Measurements from ENCODE around the gene APEH.

APEH gene

GRCh38 chr3:49689046-49689907, 15.1 kb downstream of the APEH start, which contains the start of the genes MST1 and RNF123 (continued):
- TF ChIP-seq AEBP2 (tag by site-specific recombination; IDR thresholded peaks at IDR 0.05; ENCODE audit: borderline replicate concordance): no peak
- TF ChIP-seq ZNF677 (tag by site-specific recombination; IDR thresholded peaks at IDR 0.05): no peak
- TF ChIP-seq SP2 (tag by site-specific recombination; IDR thresholded peaks at IDR 0.05): peak; percentile 43
- peak; percentile 72 for TF ChIP-seq GLIS2 (tag by site-specific recombination; IDR thresholded peaks at IDR 0.05)
- TF ChIP-seq ZNF175 (tag by site-specific recombination; IDR thresholded peaks at IDR 0.05): no peak
- peak; percentile 30; the same call in 1 of the 2 replicates for TF ChIP-seq KLF9 (tag by site-specific recombination; IDR thresholded peaks at IDR 0.05; ENCODE audit: low read depth)
- TF ChIP-seq ZNF610 (tag by site-specific recombination; IDR thresholded peaks at IDR 0.05; ENCODE audit: borderline replicate concordance): no peak; the same call in 1 of the 2 replicates
- peak; percentile 96 for TF ChIP-seq ZBTB11 (tag by site-specific recombination; conservative IDR thresholded peaks at IDR 0.05; ENCODE audit: low read depth)
- TF ChIP-seq, protein P1, sequence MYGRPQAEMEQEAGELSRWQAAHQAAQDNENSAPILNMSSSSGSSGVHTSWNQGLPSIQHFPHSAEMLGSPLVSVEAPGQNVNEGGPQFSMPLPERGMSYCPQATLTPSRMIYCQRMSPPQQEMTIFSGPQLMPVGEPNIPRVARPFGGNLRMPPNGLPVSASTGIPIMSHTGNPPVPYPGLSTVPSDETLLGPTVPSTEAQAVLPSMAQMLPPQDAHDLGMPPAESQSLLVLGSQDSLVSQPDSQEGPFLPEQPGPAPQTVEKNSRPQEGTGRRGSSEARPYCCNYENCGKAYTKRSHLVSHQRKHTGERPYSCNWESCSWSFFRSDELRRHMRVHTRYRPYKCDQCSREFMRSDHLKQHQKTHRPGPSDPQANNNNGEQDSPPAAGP (tag by site-specific recombination; IDR thresholded peaks at IDR 0.05): 0 out of 2 replicates have a peak, but pooled peaks have one; percentile 55
- TF ChIP-seq KLF16 (tag by site-specific recombination; IDR thresholded peaks at IDR 0.05): 0 out of 2 replicates have a peak, but pooled peaks have one; percentile 50
- TF ChIP-seq KLF8 (tag by site-specific recombination; IDR thresholded peaks at IDR 0.05): peak; percentile 51; the same call in 1 of the 2 replicates
- no peak for TF ChIP-seq ZNF132 (tag by site-specific recombination; IDR thresholded peaks at IDR 0.05; ENCODE audit: borderline replicate concordance)
- TF ChIP-seq ZNF785 (tag by site-specific recombination; IDR thresholded peaks at IDR 0.05): 0 out of 2 replicates have a peak, but pooled peaks have one; percentile 30
- no peak for TF ChIP-seq ZNF133 (tag by site-specific recombination; IDR thresholded peaks at IDR 0.05)
- TF ChIP-seq ZNF302 (tag by site-specific recombination; IDR thresholded peaks at IDR 0.05; ENCODE audit: low read depth): no peak
- no peak for TF ChIP-seq ZNF530 (tag by site-specific recombination; IDR thresholded peaks at IDR 0.05; ENCODE audit: low read depth)
- no peak for TF ChIP-seq ZIC2 (tag by site-specific recombination; IDR thresholded peaks at IDR 0.05)
- TF ChIP-seq ZFHX2 (tag by site-specific recombination; conservative IDR thresholded peaks at IDR 0.05): peak; percentile 53
- no peak for TF ChIP-seq GFI1B (tag by site-specific recombination; IDR thresholded peaks at IDR 0.05)
- TF ChIP-seq ZNF791 (tag by site-specific recombination; IDR thresholded peaks at IDR 0.05): no peak
- no peak for TF ChIP-seq ZNF639 (tag by site-specific recombination; IDR thresholded peaks at IDR 0.05)
- TF ChIP-seq ZBTB44 (tag by site-specific recombination; IDR thresholded peaks at IDR 0.05): no peak
- TF ChIP-seq GLIS1 (tag by site-specific recombination; IDR thresholded peaks at IDR 0.05): 0 out of 2 replicates have a peak, but pooled peaks have one; percentile 11
- no peak for TF ChIP-seq REST (tag by site-specific recombination; IDR thresholded peaks at IDR 0.05)
- peak; percentile 76; the same call in 1 of the 2 replicates for TF ChIP-seq ZNF324 (tag by site-specific recombination; IDR thresholded peaks at IDR 0.05)
